Stimulated activated naive B cell treated with anti-CD40 and anti-IgM and Interleukin-4, amounts not matched to agents 10 μg/mL and 1 μg/mL and 100 μg/mL, for 72 hours (primary cell): ENCODE results near the gene RALGAPB.
A peak's percentile ranks its signal among the peaks of the same experiment; 100 is the strongest.
"Not testable (repeated sequence)": the region's sequence is repeated elsewhere in the genome, so short reads cannot be mapped to it uniquely, and the experiment has no call there.

Experiments used
- ATAC-seq, 2 donors: fragments of 150-1000 bp; cut with Tn5 transposase; replicated peaks; 2 replicates each; pipeline ENCODE4 v1.10.0; 2021; ENCODE audit warnings: moderate library complexity in 1 of 2
- DNase-seq: peaks from one replicate; pipeline ENCODE4 v3.0.0; 2021
- H3K27ac Mint-ChIP-seq: one replicate; pipeline ENCODE4 v1.8.0; 2022; ENCODE audit warnings: mild to moderate bottlenecking, mixed read lengths
- H3K27me3 Mint-ChIP-seq, 2 donors: one replicate each; pipeline ENCODE4 v1.8.0; 2022; ENCODE audit warnings: mixed read lengths in 2 of 2
- H3K36me3 Mint-ChIP-seq, 2 donors: one replicate each; pipeline ENCODE4 v1.8.0; 2022; ENCODE audit warnings: mixed read lengths in 2 of 2, mild to moderate bottlenecking in 1 of 2
- H3K4me1 Mint-ChIP-seq, 2 donors: one replicate each; pipeline ENCODE4 v1.8.0; 2022; ENCODE audit warnings: mixed read lengths in 2 of 2, mild to moderate bottlenecking in 1 of 2
- H3K4me3 Mint-ChIP-seq, 2 donors: one replicate each; pipeline ENCODE4 v1.8.0; 2022; ENCODE audit warnings: mild to moderate bottlenecking in 2 of 2, mixed read lengths in 2 of 2, moderate library complexity in 1 of 2
- H3K9me3 Mint-ChIP-seq, 2 donors: one replicate each; pipeline ENCODE4 v1.8.0; 2022; ENCODE audit warnings: mixed read lengths in 2 of 2, mild to moderate bottlenecking in 1 of 2

RALGAPB gene

GRCh38 chr20:38485041-38485440 lies 12.4 kb downstream of the RALGAPB start:
- H3K9me3 Mint-ChIP-seq = no peaks in the 10 kb centered on the region
- H3K27ac Mint-ChIP-seq = no peak overlapping the region
- peaks cover 8 to 14% of the 10 kb centered on the region in 2 donors for H3K4me1 Mint-ChIP-seq
- DNase-seq = no peak
- H3K36me3 Mint-ChIP-seq = peaks cover 14 to 26% of the 10 kb centered on the region in 2 donors
- no peaks in the 10 kb centered on the region for H3K27me3 Mint-ChIP-seq
- no peak overlapping the region for H3K4me3 Mint-ChIP-seq
- ATAC-seq = no peak

GRCh38 chr20:38489181-38489580 lies 16.5 kb downstream of the RALGAPB start:
- Mint-ChIP-seq H3K4me1 (peaks cover 3 to 5% of the 10 kb centered on the region in 2 donors), H3K27me3 (no peaks in the 10 kb centered on the region), H3K27ac (peak overlapping the region; percentile 20), H3K4me3 (no peak overlapping the region), H3K9me3 (no peaks in the 10 kb centered on the region), H3K36me3 (peaks cover 19 to 32% of the 10 kb centered on the region in 2 donors)
- DNase-seq (no peak), ATAC-seq (no peak)

GRCh38 chr20:38497246-38497935 lies 24.7 kb downstream of the RALGAPB start:
- DNase-seq = no peak
- Mint-ChIP-seq H3K36me3 (peaks cover 26 to 56% of the 10 kb centered on the region in 2 donors), H3K27ac (no peak overlapping the region), H3K4me1 (peaks cover 0 to 4% of the 10 kb centered on the region in 2 donors), H3K4me3 (no peak overlapping the region), H3K9me3 (no peaks in the 10 kb centered on the region), H3K27me3 (no peaks in the 10 kb centered on the region)
- no peak for ATAC-seq

- H3K27ac Mint-ChIP-seq = no peak overlapping the region
- H3K4me3 Mint-ChIP-seq = no peak overlapping the region
- H3K4me1 Mint-ChIP-seq = peaks cover 0 to 3% of the 10 kb centered on the region in 2 donors
- DNase-seq (no peak), ATAC-seq (no peak)
- peaks cover 34 to 57% of the 10 kb centered on the region in 2 donors for H3K36me3 Mint-ChIP-seq
- no peaks in the 10 kb centered on the region for H3K9me3 Mint-ChIP-seq
- H3K27me3 Mint-ChIP-seq = no peaks in the 10 kb centered on the region
These were observed 26.3 kb downstream of the RALGAPB start for GRCh38 chr20:38498909-38499308.

- H3K27ac Mint-ChIP-seq = no peak overlapping the region
- H3K4me1 Mint-ChIP-seq = peaks cover 0 to 2% of the 10 kb centered on the region in 2 donors
- DNase-seq (no peak), ATAC-seq (no peak)
- no peak overlapping the region for H3K4me3 Mint-ChIP-seq
- H3K9me3 Mint-ChIP-seq = peaks cover 0 to 2% of the 10 kb centered on the region in 2 donors
- no peaks in the 10 kb centered on the region for H3K27me3 Mint-ChIP-seq
- peaks cover 37 to 57% of the 10 kb centered on the region in 2 donors for H3K36me3 Mint-ChIP-seq
These were observed 26.7 kb downstream of the RALGAPB start for GRCh38 chr20:38499366-38499765.

GRCh38 chr20:38501858-38502436 lies 29.3 kb downstream of the RALGAPB start:
- DNase-seq (no peak), ATAC-seq (no peak)
- H3K27ac Mint-ChIP-seq = no peak overlapping the region
- H3K27me3 Mint-ChIP-seq = no peaks in the 10 kb centered on the region
- H3K36me3 Mint-ChIP-seq = peaks cover 35 to 54% of the 10 kb centered on the region in 2 donors
- H3K4me1 Mint-ChIP-seq = no peaks in the 10 kb centered on the region
- H3K9me3 Mint-ChIP-seq = peaks cover 0 to 5% of the 10 kb centered on the region in 2 donors
- no peak overlapping the region for H3K4me3 Mint-ChIP-seq

GRCh38 chr20:38504368-38505090 lies 31.9 kb downstream of the RALGAPB start:
- Mint-ChIP-seq H3K27ac (no peak overlapping the region), H3K36me3 (peaks cover 34 to 42% of the 10 kb centered on the region in 2 donors), H3K9me3 (peaks cover 0 to 5% of the 10 kb centered on the region in 2 donors), H3K4me1 (no peaks in the 10 kb centered on the region), H3K4me3 (no peak overlapping the region), H3K27me3 (no peaks in the 10 kb centered on the region)
- no peak for ATAC-seq
- DNase-seq = no peak

GRCh38 chr20:38505091-38505455 lies 32.4 kb downstream of the RALGAPB start:
- ATAC-seq = no peak
- Mint-ChIP-seq H3K27me3 (no peaks in the 10 kb centered on the region), H3K4me1 (no peaks in the 10 kb centered on the region), H3K4me3 (no peak overlapping the region), H3K9me3 (peaks cover 0 to 5% of the 10 kb centered on the region in 2 donors), H3K36me3 (peaks cover 36 to 45% of the 10 kb centered on the region in 2 donors), H3K27ac (no peak overlapping the region)
- no peak for DNase-seq

- not testable (repeated sequence) for H3K27me3 Mint-ChIP-seq, H3K27ac Mint-ChIP-seq, H3K9me3 Mint-ChIP-seq, DNase-seq, H3K4me1 Mint-ChIP-seq, ATAC-seq, H3K4me3 Mint-ChIP-seq
- H3K36me3 Mint-ChIP-seq = peaks cover 23 to 44% of the 10 kb centered on the region in 2 donors
These were observed 39.1 kb downstream of the RALGAPB start for GRCh38 chr20:38511726-38512125.

GRCh38 chr20:38514185-38514584 lies 41.5 kb downstream of the RALGAPB start:
- no peaks in the 10 kb centered on the region for H3K27me3 Mint-ChIP-seq
- H3K4me1 Mint-ChIP-seq = no peaks in the 10 kb centered on the region
- no peak for ATAC-seq
- peaks cover 25 to 49% of the 10 kb centered on the region in 2 donors for H3K36me3 Mint-ChIP-seq
- no peak overlapping the region for H3K4me3 Mint-ChIP-seq
- DNase-seq = no peak
- no peaks in the 10 kb centered on the region for H3K9me3 Mint-ChIP-seq
- no peak overlapping the region for H3K27ac Mint-ChIP-seq

GRCh38 chr20:38514947-38515346 lies 42.3 kb downstream of the RALGAPB start:
- no peak for ATAC-seq
- H3K27ac Mint-ChIP-seq = no peak overlapping the region
- H3K4me1 Mint-ChIP-seq = no peaks in the 10 kb centered on the region
- no peaks in the 10 kb centered on the region for H3K27me3 Mint-ChIP-seq
- H3K36me3 Mint-ChIP-seq = peaks cover 24 to 47% of the 10 kb centered on the region in 2 donors
- no peaks in the 10 kb centered on the region for H3K9me3 Mint-ChIP-seq
- no peak overlapping the region for H3K4me3 Mint-ChIP-seq
- DNase-seq = no peak

GRCh38 chr20:38515631-38516030 lies 43.0 kb downstream of the RALGAPB start:
- Mint-ChIP-seq H3K4me1 (no peaks in the 10 kb centered on the region), H3K27me3 (no peaks in the 10 kb centered on the region), H3K4me3 (no peak overlapping the region), H3K9me3 (no peaks in the 10 kb centered on the region), H3K27ac (no peak overlapping the region), H3K36me3 (peaks cover 21 to 47% of the 10 kb centered on the region in 2 donors)
- no peak for DNase-seq
- ATAC-seq = no peak

GRCh38 chr20:38519426-38519825 lies 46.8 kb downstream of the RALGAPB start:
- no peak for DNase-seq

GRCh38 chr20:38520261-38520660 lies 47.6 kb downstream of the RALGAPB start:
- ATAC-seq (no peak), DNase-seq (no peak)
- Mint-ChIP-seq H3K4me1 (no peaks in the 10 kb centered on the region), H3K27ac (no peak overlapping the region), H3K27me3 (no peaks in the 10 kb centered on the region), H3K36me3 (peaks cover 33 to 58% of the 10 kb centered on the region in 2 donors), H3K9me3 (no peaks in the 10 kb centered on the region), H3K4me3 (no peak overlapping the region)

More at GRCh38 chr20:38519426-38519825, 46.8 kb downstream of the RALGAPB start:
- Mint-ChIP-seq H3K9me3 (no peaks in the 10 kb centered on the region), H3K27ac (no peak overlapping the region), H3K27me3 (no peaks in the 10 kb centered on the region), H3K36me3 (peaks cover 33 to 62% of the 10 kb centered on the region in 2 donors), H3K4me1 (no peaks in the 10 kb centered on the region), H3K4me3 (no peak overlapping the region)
- ATAC-seq = no peak

- H3K36me3 Mint-ChIP-seq = peaks cover 33 to 62% of the 10 kb centered on the region in 2 donors
- no peaks in the 10 kb centered on the region for H3K9me3 Mint-ChIP-seq
- H3K27ac Mint-ChIP-seq = no peak overlapping the region
- ATAC-seq = no peak
- H3K4me1 Mint-ChIP-seq = no peaks in the 10 kb centered on the region
- DNase-seq = no peak
- no peaks in the 10 kb centered on the region for H3K27me3 Mint-ChIP-seq
- H3K4me3 Mint-ChIP-seq = no peak overlapping the region
These were observed 51.1 kb downstream of the RALGAPB start for GRCh38 chr20:38523697-38524096.
